H1 (cell line): ENCODE results near the gene GALNT18. TPM values are rescaled to one million over a fixed set of nuclear protein-coding genes. Genes with fewer than 3 reads are reported as not detected.

ENCODE experiments used
- CTCF ChIA-PET: fragments of 300-600 bp; sonication (Branson Sonifier 250); formaldehyde crosslinking; loops from one replicate; lab custom pipeline; 2021; ENCODE audit not compliant: partially characterized antibody; lab: Charles Lee
- POLR2A ChIA-PET: fragments of 300-600 bp; sonication (Branson Sonifier 250); formaldehyde crosslinking; loops from one replicate; lab custom pipeline; 2021; ENCODE audit warnings: inconsistent platforms; ENCODE audit not compliant: partially characterized antibody; lab: Charles Lee
- DNase-seq, 2 experiments: peaks; one replicate each; pipeline versions ENCODE4 v3.0.0 to v3.0.0-alpha.2; 2010 to 2022; ENCODE audit warnings: low spot score in 2 of 2, low read depth in 1 of 2, mixed read lengths in 1 of 2
- FAIRE-seq: peaks from 2 replicates; lab custom pipeline; 2011; peaks lifted over from hg19 to GRCh38; lab: Jason Lieb, UNC
- H2AFZ ChIP-seq: 2 replicates; pipeline ENCODE4 v1.8.1; 2012; ENCODE audit warnings: low read length, inconsistent platforms
- H2AK5ac ChIP-seq: 2 replicates; pipeline ENCODE4 v1.6.1; 2013; ENCODE audit warnings: low read depth, low read length
- H2BK120ac ChIP-seq: replicated peaks from 2 replicates; pipeline ENCODE3; 2013; ENCODE audit warnings: low read depth, low read length, inconsistent platforms
- H2BK12ac ChIP-seq: 2 replicates; pipeline ENCODE4 v1.6.1; 2013; ENCODE audit warnings: low read depth, low read length
- H2BK15ac ChIP-seq: 2 replicates; pipeline ENCODE4 v1.6.1; 2013; ENCODE audit warnings: low read length
- H2BK20ac ChIP-seq: 2 replicates; pipeline ENCODE4 v1.6.1; 2013; ENCODE audit warnings: low read length
- H2BK5ac ChIP-seq: 2 replicates; pipeline ENCODE4 v1.6.1; 2013; ENCODE audit warnings: low read depth, low read length
- H3K14ac ChIP-seq: 2 replicates; pipeline ENCODE4 v1.6.1; 2013; ENCODE audit warnings: inconsistent platforms; ENCODE audit not compliant: insufficient read length
- H3K18ac ChIP-seq: 2 replicates; pipeline ENCODE4 v1.6.1; 2013; ENCODE audit warnings: low read length; ENCODE audit errors: extremely low read depth
- H3K23ac ChIP-seq: 2 replicates; pipeline ENCODE4 v1.6.1; 2013; ENCODE audit warnings: inconsistent platforms; ENCODE audit not compliant: insufficient read length
- H3K23me2 ChIP-seq: 2 replicates; pipeline ENCODE4 v1.6.1; 2013; ENCODE audit warnings: low read depth, low read length
- H3K27ac ChIP-seq: 2 replicates; pipeline ENCODE4 v1.6.1; 2011; ENCODE audit warnings: low read depth, low read length, inconsistent platforms
- H3K27me3 ChIP-seq, 4 experiments: replicated peaks in 1 of 4; 1 replicate in 1 of 4; 2 replicates in 3 of 4; pipeline versions ENCODE4 v1.6.1 to v1.8.1; 2011 to 2013; ENCODE audit warnings: low read length in 3 of 4, mild to moderate bottlenecking in 3 of 4, inconsistent platforms in 2 of 4, mixed read lengths in 2 of 4, moderate library complexity in 1 of 4; ENCODE audit not compliant: control insufficient read depth in 3 of 4, insufficient read depth in 3 of 4; ENCODE audit errors: extremely low read depth in 1 of 4
- H3K36me3 ChIP-seq, 4 experiments: 2 replicates each; pipeline versions ENCODE4 v1.6.1 to v1.8.1; 2011 to 2013; ENCODE audit warnings: mild to moderate bottlenecking in 4 of 4, low read length in 3 of 4, moderate library complexity in 2 of 4, control low read depth in 1 of 4, inconsistent platforms in 1 of 4; ENCODE audit not compliant: insufficient read depth in 4 of 4, control insufficient read depth in 2 of 4
- H3K4ac ChIP-seq: replicated peaks from 2 replicates; pipeline ENCODE3; 2013; ENCODE audit warnings: low read length, low read depth, mixed read lengths, inconsistent platforms; ENCODE audit not compliant: insufficient read length
- H3K4me1 ChIP-seq, 4 experiments: replicated peaks in 1 of 4; 1 replicate in 1 of 4; 2 replicates in 3 of 4; pipeline versions ENCODE4 v1.6.1 to v1.8.1; 2011 to 2013; ENCODE audit warnings: low read length in 3 of 4, inconsistent platforms in 2 of 4, mixed read lengths in 1 of 4; ENCODE audit not compliant: insufficient read depth in 4 of 4, control insufficient read depth in 3 of 4
- H3K4me2 ChIP-seq, 2 experiments: 2 replicates each; pipeline versions ENCODE4 v1.6.1 to v1.8.1; 2011 to 2013; ENCODE audit warnings: low read depth in 2 of 2, low read length in 2 of 2, control low read depth in 1 of 2, inconsistent platforms in 1 of 2, mild to moderate bottlenecking in 1 of 2; ENCODE audit not compliant: insufficient read depth in 1 of 2
- H3K4me3 ChIP-seq, 4 experiments: fragments of 200-600, 300-600 bp in 1 of 4; sonication (generic), shearing (Covaris generic), sonication (Bioruptor Twin) in 1 of 4; 2 replicates each; pipeline versions ENCODE4 v1.5.1 to v1.8.1; 2011 to 2016; ENCODE audit warnings: low read length in 4 of 4, low read depth in 3 of 4, control low read depth in 2 of 4, inconsistent platforms in 2 of 4, mild to moderate bottlenecking in 2 of 4, mixed read lengths in 1 of 4, moderate library complexity in 1 of 4; ENCODE audit not compliant: insufficient read depth in 2 of 4; ENCODE audit errors: extremely low read depth in 1 of 4
- H3K56ac ChIP-seq: replicated peaks from 2 replicates; pipeline ENCODE3; 2013; ENCODE audit warnings: low read depth, mild to moderate bottlenecking, mixed read lengths, low read length, inconsistent platforms; ENCODE audit not compliant: insufficient read length
- H3K79me1 ChIP-seq: 2 replicates; pipeline ENCODE4 v1.6.1; 2013; ENCODE audit warnings: low read depth, low read length, control low read depth
- H3K79me2 ChIP-seq, 2 experiments: 2 replicates each; pipeline versions ENCODE4 v1.6.1 to v1.8.1; 2012 to 2013; ENCODE audit warnings: low read length in 2 of 2, mild to moderate bottlenecking in 2 of 2, inconsistent platforms in 1 of 2; ENCODE audit not compliant: insufficient read depth in 2 of 2, control insufficient read depth in 1 of 2
- H3K9ac ChIP-seq, 4 experiments: replicated peaks in 1 of 4; 1 replicate in 1 of 4; 2 replicates in 3 of 4; pipeline versions ENCODE4 v1.6.1 to v1.8.1; 2011 to 2013; ENCODE audit warnings: low read depth in 3 of 4, low read length in 3 of 4, control low read depth in 2 of 4, mild to moderate bottlenecking in 2 of 4, moderate library complexity in 2 of 4, inconsistent platforms in 1 of 4; ENCODE audit errors: extremely low read depth in 1 of 4
- H3K9me3 ChIP-seq, 2 experiments: 2 replicates each; pipeline versions ENCODE4 v1.6.1 to v1.8.1; 2012 to 2013; ENCODE audit warnings: mild to moderate bottlenecking in 2 of 2, moderate library complexity in 2 of 2, control low read depth in 1 of 2, inconsistent platforms in 1 of 2, low read depth in 1 of 2, low read length in 1 of 2, mixed read lengths in 1 of 2; ENCODE audit not compliant: insufficient read depth in 2 of 2
- H4K20me1 ChIP-seq, 2 experiments: replicated peaks in 1 of 2; 2 replicates each; pipeline versions ENCODE3 to v1.8.1; 2011 to 2013; ENCODE audit warnings: inconsistent platforms in 2 of 2, low read length in 2 of 2, mild to moderate bottlenecking in 1 of 2; ENCODE audit not compliant: insufficient read depth in 2 of 2, control insufficient read depth in 1 of 2
- H4K5ac ChIP-seq: 2 replicates; pipeline ENCODE4 v1.6.1; 2013; ENCODE audit warnings: low read length, low read depth, mixed read lengths, inconsistent platforms; ENCODE audit not compliant: insufficient read length
- H4K8ac ChIP-seq: 2 replicates; pipeline ENCODE4 v1.8.0; 2013; ENCODE audit warnings: mild to moderate bottlenecking, moderate library complexity, low read length, inconsistent platforms; ENCODE audit not compliant: insufficient read depth; ENCODE audit errors: extremely low read depth
- H4K91ac ChIP-seq: replicated peaks from 2 replicates; pipeline ENCODE3; 2013; ENCODE audit warnings: low read length, mixed read lengths, inconsistent platforms; ENCODE audit not compliant: insufficient read length
- HDAC2 ChIP-seq, 2 experiments: fragments of 300-600 bp in 1 of 2; sonication (generic) in 1 of 2; IDR thresholded peaks; 2 replicates each; pipeline ENCODE4 v1.6.1; 2011 to 2012; ENCODE audit warnings: low read depth in 2 of 2, low read length in 2 of 2, mild to moderate bottlenecking in 2 of 2, moderate library complexity in 2 of 2, borderline replicate concordance in 1 of 2, inconsistent platforms in 1 of 2
- HDAC6 ChIP-seq: IDR thresholded peaks from one replicate; pipeline ENCODE4 v1.7.1; 2012; ENCODE audit warnings: low read depth, mild to moderate bottlenecking, inconsistent platforms, low read length, moderate library complexity
- POU5F1 ChIP-seq: IDR thresholded peaks from 2 replicates; pipeline ENCODE4 v1.6.1; 2011; ENCODE audit warnings: low read depth, mild to moderate bottlenecking, low read length, moderate library complexity
- RXRA ChIP-seq: IDR thresholded peaks from 2 replicates; pipeline ENCODE4 v1.6.1; 2011; ENCODE audit warnings: low read depth, mild to moderate bottlenecking, low read length, moderate library complexity; ENCODE audit not compliant: insufficient read depth
- SAP30 ChIP-seq: fragments of 300-600 bp; sonication (generic); IDR thresholded peaks from 2 replicates; pipeline ENCODE4 v1.7.1; 2012; ENCODE audit warnings: low read length, moderate library complexity, mild to moderate bottlenecking, inconsistent platforms; ENCODE audit not compliant: insufficient read depth, insufficient replicate concordance
- SUZ12 ChIP-seq: fragments of 200-600 bp; sonication (generic); IDR thresholded peaks from 2 replicates; pipeline ENCODE4 v1.6.1; 2012; ENCODE audit warnings: mild to moderate bottlenecking, inconsistent platforms, low read length, moderate library complexity, mixed read lengths
- USF2 ChIP-seq: IDR thresholded peaks from 2 replicates; pipeline ENCODE4 v1.6.1; 2011; ENCODE audit warnings: low read length, improper control_type of control experiment
- WGBS, 2 experiments: shearing (Covaris generic) in 1 of 2; methylation state at CpG; one replicate each; pipeline versions ENCODE4 v1.1.6 to v1.1.7; 2013 to 2015; ENCODE audit warnings: low lambda C conversion rate in 2 of 2, mixed read lengths in 2 of 2, inconsistent platforms in 1 of 2, low coverage in 1 of 2, missing lambda C conversion rate in 1 of 2; ENCODE audit not compliant: insufficient replicate concordance in 2 of 2, insufficient coverage in 1 of 2, insufficient read length in 1 of 2; ENCODE audit errors: extremely low coverage in 1 of 2, missing lambda C conversion rate in 1 of 2; 5-methylcytosine and 5-hydroxymethylcytosine counted together
- polyA plus RNA-seq, 7 experiments: library from polyadenylated mRNA; depleted of rRNA in 3 of 7; stranded (reverse) in 5 of 7; unstranded in 2 of 7; fragments of >200 nt in 5 of 7; fragments of 200-250 nt in 2 of 7; gene quantifications; 1 replicate in 5 of 7; 2 replicates in 1 of 7; 4 replicates in 1 of 7; pipeline versions ENCODE4 v1.2.1 to v1.2.3, GENCODE V29; 2011 to 2013; ENCODE audit warnings: missing spikeins in 2 of 7, mixed read lengths in 2 of 7
- total RNA-seq: library from RNA; stranded (reverse); fragmentation: NEBNext Ultra II Directional; extraction: Animal tissue kit (Norgen Biotek cat#: 25700); gene quantifications from 2 replicates; pipeline ENCODE4 v1.2.1, GENCODE V29; 2021

The GALNT18 gene
- total and polyA plus RNA-seq, 2 of the 8 experiments (the other 6 are each of a cell fraction or from before 2014, with no cell fraction given), result 6.0 to 9.4 TPM

- TF ChIP-seq POU5F1 (no peak), SAP30 (no peak), RXRA (no peak), HDAC2 (IDR thresholded peaks at IDR 0.05; ENCODE audit: borderline replicate concordance in 1 of 2, low read depth in 2 of 2, low read length in 2 of 2) (no peak), USF2 (no peak), SUZ12 (no peak), HDAC6 (no peak)
- TF ChIP-seq, all 59 proteins: peak for 0
- Histone ChIP-seq H2BK12ac (no peak overlapping the region), H3K23ac (no peak overlapping the region), H3K4me2 (no peak overlapping the region), H3K79me1 (0 out of 2 replicates have a peak, but pooled peaks cover 2% of the 10 kb centered on the region), H3K4me1 (peaks cover 2 to 9% (median 3%) of the 10 kb centered on the region in 4 experiments; a peak in 5 of 7 replicates), H4K8ac (no peak overlapping the region), H3K4ac (no peak overlapping the region), H3K36me3 (no peaks in the 10 kb centered on the region), H3K27me3 (no peaks in the 10 kb centered on the region), H2BK15ac (no peak overlapping the region), H4K91ac (no peak overlapping the region), H3K18ac (no peak overlapping the region), H3K9me3 (no peaks in the 10 kb centered on the region), H2AFZ (no peak overlapping the region), H3K14ac (no peak overlapping the region), H3K79me2 (no peaks in the 10 kb centered on the region), H3K23me2 (no peaks in the 10 kb centered on the region), H3K4me3 (no peak overlapping the region), H3K9ac (no peak overlapping the region), H2AK5ac (no peak overlapping the region), H4K5ac (no peak overlapping the region), H3K27ac (no peak overlapping the region), H3K56ac (no peak overlapping the region), H4K20me1 (no peaks in the 10 kb centered on the region), H2BK5ac (no peak overlapping the region), H2BK20ac (no peak overlapping the region), H2BK120ac (no peak overlapping the region)
- FAIRE-seq, result no peak
- 93% methylated on average over 5 of the region's 5 CpGs; no CpG with 5 or more reads in 1 of the 2 experiments for WGBS, 2 experiments
- ChIA-PET CTCF (interaction anchor here (1.0 kb wide), 1 partner anchor 428 kb away, joined by 3 read pairs; no protein-coding TSS in a partner anchor), POLR2A (interaction anchor here (0.7 kb wide), 1 partner anchor 90 kb away, joined by 3 read pairs; no protein-coding TSS in a partner anchor)
- peak in 1 of 2 experiments; percentile 3 for DNase-seq
These were observed 37.3 kb downstream of the GALNT18 start for GRCh38 chr11:11584530-11584810.
